Panc1 (cell line): ENCODE measurements around the gene LRP11.

ENCODE experiments used
- CTCF ChIP-seq: fragments of 450-650 bp; IDR thresholded peaks from 2 replicates; pipeline ENCODE4 v1.5.1; 2017; ENCODE audit warnings: mild to moderate bottlenecking
- POLR2AphosphoS5 ChIP-seq: IDR thresholded peaks from 2 replicates; pipeline ENCODE4 v1.6.1; 2012; ENCODE audit warnings: mild to moderate bottlenecking, low read depth, low read length, moderate library complexity
- REST ChIP-seq, 2 experiments: IDR thresholded peaks; 2 replicates each; pipeline ENCODE4 v1.6.1; 2011 to 2012; ENCODE audit warnings: low read depth in 2 of 2, control low read depth in 1 of 2, low read length in 1 of 2, mild to moderate bottlenecking in 1 of 2, moderate library complexity in 1 of 2; ENCODE audit not compliant: insufficient read depth in 1 of 2
- SIN3A ChIP-seq: IDR thresholded peaks from 2 replicates; pipeline ENCODE4 v1.6.1; 2012; ENCODE audit warnings: low read depth, mild to moderate bottlenecking, low read length, moderate library complexity, borderline replicate concordance; ENCODE audit not compliant: insufficient read depth
- TCF7L2 ChIP-seq: IDR thresholded peaks from 2 replicates; pipeline ENCODE4 v1.6.1; 2011; ENCODE audit warnings: mild to moderate bottlenecking, low read depth, low read length, inconsistent platforms

- no peak for TF ChIP-seq CTCF
- TF ChIP-seq REST (IDR thresholded peaks at IDR 0.05; ENCODE audit: insufficient read depth in 1 of 2, low read depth in 2 of 2, low read length in 1 of 2), result no peak
- no peak for TF ChIP-seq POLR2AphosphoS5
- no peak for TF ChIP-seq SIN3A
- TF ChIP-seq TCF7L2, result no peak
Measured at GRCh38 chr6:149846321-149846720, 17.8 kb downstream of the LRP11 start.
